Osteoblast (primary cell): Measurements from ENCODE around the gene SMG5. TPM values are rescaled to one million over a fixed set of nuclear protein-coding genes. Genes with fewer than 3 reads are reported as not detected.
A peak's percentile ranks its signal among the peaks of the same experiment; 100 is the strongest.

Source experiments
- DNase-seq: peaks from one replicate; pipeline ENCODE4 v3.0.0; 2011; ENCODE audit warnings: low spot score, mixed read lengths; ENCODE audit not compliant: insufficient read length; ENCODE audit errors: missing footprints
- H2AFZ ChIP-seq: 2 replicates; pipeline ENCODE4 v1.6.0; 2011; ENCODE audit warnings: mild to moderate bottlenecking, low read length
- H3K27ac ChIP-seq: 2 replicates; pipeline ENCODE4 v1.5.1; 2011; ENCODE audit warnings: mild to moderate bottlenecking, low read depth, low read length, moderate library complexity
- H3K27me3 ChIP-seq: 2 replicates; pipeline ENCODE4 v1.6.0; 2012; ENCODE audit warnings: mild to moderate bottlenecking, control low read depth, inconsistent platforms, low read length, moderate library complexity; ENCODE audit not compliant: insufficient read depth
- H3K36me3 ChIP-seq: 2 replicates; pipeline ENCODE4 v1.5.1; 2011; ENCODE audit warnings: mild to moderate bottlenecking, low read length, control low read depth, moderate library complexity; ENCODE audit not compliant: insufficient read depth
- H3K4me1 ChIP-seq: 2 replicates; pipeline ENCODE4 v1.5.1; 2011; ENCODE audit warnings: mild to moderate bottlenecking, low read length, control low read depth, moderate library complexity; ENCODE audit not compliant: insufficient read depth
- H3K4me2 ChIP-seq: 2 replicates; pipeline ENCODE4 v1.6.0; 2011; ENCODE audit warnings: mild to moderate bottlenecking, low read length; ENCODE audit not compliant: insufficient read depth
- H3K4me3 ChIP-seq: fragments of 200-600 bp; sonication (generic); 3 replicates; pipeline ENCODE4 v1.5.1; 2012; ENCODE audit warnings: mild to moderate bottlenecking, low read length, inconsistent platforms; ENCODE audit not compliant: insufficient read depth
- H3K79me2 ChIP-seq: 2 replicates; pipeline ENCODE4 v1.6.0; 2012; ENCODE audit warnings: mild to moderate bottlenecking, low read length, control low read depth, inconsistent platforms; ENCODE audit not compliant: insufficient read depth
- H3K9me3 ChIP-seq: 2 replicates; pipeline ENCODE4 v1.5.1; 2011; ENCODE audit warnings: low read depth, low read length, control low read depth
- H4K20me1 ChIP-seq: 2 replicates; pipeline ENCODE4 v1.6.0; 2012; ENCODE audit warnings: mild to moderate bottlenecking, low read length, control low read depth; ENCODE audit not compliant: insufficient read depth
- total RNA-seq: library from RNA; depleted of rRNA; stranded (reverse); fragments of >200 nt; gene quantifications from 2 replicates; pipeline ENCODE4 v1.2.3, GENCODE V29; 2012
- TF ChIP-seq, protein P1 (sequence below): IDR thresholded peaks from 2 replicates; pipeline ENCODE4 v1.5.1; 2011; ENCODE audit warnings: mild to moderate bottlenecking, low read depth, low read length, moderate library complexity; ENCODE audit errors: extremely low read depth

The SMG5 gene
- total RNA-seq, 1 donor = 50.7 TPM

- Histone ChIP-seq H4K20me1 (no peaks in the 10 kb centered on the region), H3K9me3 (no peaks in the 10 kb centered on the region), H3K4me1 (peaks cover 25% of the 10 kb centered on the region), H3K27me3 (no peaks in the 10 kb centered on the region), H2AFZ (no peak overlapping the region), H3K27ac (no peak overlapping the region), H3K36me3 (peaks cover 19% of the 10 kb centered on the region), H3K4me3 (no peak overlapping the region), H3K79me2 (no peaks in the 10 kb centered on the region), H3K4me2 (no peak overlapping the region)
- TF ChIP-seq, protein P1, sequence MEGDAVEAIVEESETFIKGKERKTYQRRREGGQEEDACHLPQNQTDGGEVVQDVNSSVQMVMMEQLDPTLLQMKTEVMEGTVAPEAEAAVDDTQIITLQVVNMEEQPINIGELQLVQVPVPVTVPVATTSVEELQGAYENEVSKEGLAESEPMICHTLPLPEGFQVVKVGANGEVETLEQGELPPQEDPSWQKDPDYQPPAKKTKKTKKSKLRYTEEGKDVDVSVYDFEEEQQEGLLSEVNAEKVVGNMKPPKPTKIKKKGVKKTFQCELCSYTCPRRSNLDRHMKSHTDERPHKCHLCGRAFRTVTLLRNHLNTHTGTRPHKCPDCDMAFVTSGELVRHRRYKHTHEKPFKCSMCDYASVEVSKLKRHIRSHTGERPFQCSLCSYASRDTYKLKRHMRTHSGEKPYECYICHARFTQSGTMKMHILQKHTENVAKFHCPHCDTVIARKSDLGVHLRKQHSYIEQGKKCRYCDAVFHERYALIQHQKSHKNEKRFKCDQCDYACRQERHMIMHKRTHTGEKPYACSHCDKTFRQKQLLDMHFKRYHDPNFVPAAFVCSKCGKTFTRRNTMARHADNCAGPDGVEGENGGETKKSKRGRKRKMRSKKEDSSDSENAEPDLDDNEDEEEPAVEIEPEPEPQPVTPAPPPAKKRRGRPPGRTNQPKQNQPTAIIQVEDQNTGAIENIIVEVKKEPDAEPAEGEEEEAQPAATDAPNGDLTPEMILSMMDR = no peak
- no peak for DNase-seq
Measured at GRCh38 chr1:156236164-156236563, 46.5 kb downstream of the SMG5 start.

DNA sequence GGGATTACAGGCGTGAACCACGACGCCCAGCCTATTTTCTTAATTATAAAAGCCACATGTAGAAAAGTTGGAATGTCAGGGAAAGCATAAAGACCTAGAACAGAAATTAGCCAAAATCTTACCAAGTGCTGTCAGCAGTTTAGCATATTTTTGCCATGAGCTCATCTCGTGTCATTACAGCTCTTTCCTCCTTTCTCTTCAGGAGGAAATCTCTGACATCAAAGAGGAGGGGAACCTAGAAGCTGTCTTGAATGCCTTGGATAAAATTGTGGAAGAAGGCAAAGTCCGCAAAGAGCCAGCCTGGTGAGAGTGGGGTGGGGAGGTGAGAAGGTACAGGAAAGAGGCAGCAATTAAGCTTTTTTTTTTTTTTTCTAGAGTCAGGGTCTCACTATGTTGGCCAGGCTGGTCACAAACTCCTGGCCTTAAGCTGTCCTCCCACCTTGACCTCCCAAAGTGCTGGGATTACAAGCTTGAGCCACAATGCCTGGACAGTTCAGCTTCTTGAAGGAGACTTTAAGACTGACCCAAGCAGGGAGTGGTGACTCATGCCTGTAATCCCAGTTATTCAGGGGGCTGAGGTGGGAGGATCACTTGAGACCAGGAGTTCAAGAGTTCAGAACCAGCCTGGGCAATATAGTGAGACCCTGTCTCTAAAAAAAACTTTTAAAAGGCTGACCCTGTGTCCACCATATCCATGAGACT, 49.0 kb downstream of the SMG5 start:
- no peaks in the 10 kb centered on the region for H3K79me2 ChIP-seq
- H3K9me3 ChIP-seq = no peaks in the 10 kb centered on the region
- TF ChIP-seq, protein P1 = no peak
- H3K4me3 ChIP-seq = peak overlapping the region; percentile 11
- no peaks in the 10 kb centered on the region for H3K27me3 ChIP-seq
- peak; percentile 88 for DNase-seq
- peak overlapping the region; percentile 50 for H3K4me2 ChIP-seq
- no peak overlapping the region for H2AFZ ChIP-seq
- H3K4me1 ChIP-seq = peaks cover 20% of the 10 kb centered on the region
- no peaks in the 10 kb centered on the region for H4K20me1 ChIP-seq
- peaks cover 27% of the 10 kb centered on the region for H3K36me3 ChIP-seq
- peak overlapping the region; percentile 93 for H3K27ac ChIP-seq

- Histone ChIP-seq H3K36me3 (peaks cover 27% of the 10 kb centered on the region), H3K4me1 (peaks cover 20% of the 10 kb centered on the region), H3K27ac (no peak overlapping the region), H4K20me1 (no peaks in the 10 kb centered on the region), H2AFZ (no peak overlapping the region), H3K4me2 (no peak overlapping the region), H3K79me2 (no peaks in the 10 kb centered on the region), H3K27me3 (no peaks in the 10 kb centered on the region), H3K4me3 (no peak overlapping the region), H3K9me3 (no peaks in the 10 kb centered on the region)
- TF ChIP-seq, protein P1 = no peak
- no peak for DNase-seq
Measured at GRCh38 chr1:156232201-156232894, 50.3 kb downstream of the SMG5 start.

- DNase-seq = no peak
- Histone ChIP-seq H2AFZ (no peak overlapping the region), H3K9me3 (no peaks in the 10 kb centered on the region), H3K4me1 (peaks cover 20% of the 10 kb centered on the region), H3K79me2 (no peaks in the 10 kb centered on the region), H3K27ac (no peak overlapping the region), H3K4me3 (no peak overlapping the region), H3K27me3 (no peaks in the 10 kb centered on the region), H3K36me3 (peaks cover 22% of the 10 kb centered on the region), H3K4me2 (no peak overlapping the region), H4K20me1 (no peaks in the 10 kb centered on the region)
- TF ChIP-seq, protein P1 = no peak
Measured at GRCh38 chr1:156230473-156230837, 52.2 kb downstream of the SMG5 start.
